Glutamatergic neuron (in vitro differentiated cells): ENCODE results near the gene PLAAT2. TPM values are rescaled to one million over a fixed set of nuclear protein-coding genes. Genes with fewer than 3 reads are reported as not detected.
"Not testable (repeated sequence)": the region's sequence is repeated elsewhere in the genome, so short reads cannot be mapped to it uniquely, and the experiment has no call there.

Experiments used
- DNase-seq: peaks from one replicate; pipeline ENCODE4 v3.0.0; 2022
- H3K27ac Mint-ChIP-seq: one replicate; pipeline ENCODE4 v1.8.0; 2020; ENCODE audit warnings: mild to moderate bottlenecking, mixed read lengths, inconsistent platforms; ENCODE audit not compliant: unreplicated experiment
- H3K27me3 Mint-ChIP-seq: one replicate; pipeline ENCODE4 v1.8.0; 2020; ENCODE audit warnings: mild to moderate bottlenecking, moderate library complexity, mixed read lengths, inconsistent platforms; ENCODE audit not compliant: unreplicated experiment
- H3K36me3 Mint-ChIP-seq: one replicate; pipeline ENCODE4 v1.8.0; 2020; ENCODE audit warnings: mild to moderate bottlenecking, mixed read lengths, inconsistent platforms; ENCODE audit not compliant: unreplicated experiment
- H3K4me1 Mint-ChIP-seq: one replicate; pipeline ENCODE4 v1.8.0; 2020; ENCODE audit warnings: mild to moderate bottlenecking, low read depth, mixed read lengths, inconsistent platforms; ENCODE audit not compliant: unreplicated experiment
- H3K4me3 Mint-ChIP-seq: one replicate; pipeline ENCODE4 v1.8.0; 2020; ENCODE audit warnings: mild to moderate bottlenecking, mixed read lengths, inconsistent platforms; ENCODE audit not compliant: unreplicated experiment
- H3K9me3 Mint-ChIP-seq: one replicate; pipeline ENCODE4 v1.8.0; 2020; ENCODE audit warnings: mild to moderate bottlenecking, moderate library complexity, mixed read lengths, inconsistent platforms; ENCODE audit not compliant: unreplicated experiment
- total RNA-seq: library from RNA; stranded (reverse); fragmentation: NEBNext Ultra II Directional; extraction: Animal tissue kit (Norgen Biotek cat#: 25700); gene quantifications from one replicate; pipeline ENCODE4 v1.2.1, GENCODE V29; 2021; ENCODE audit not compliant: unreplicated experiment
- TF ChIP-seq, protein P1 (sequence below): fragments of 200-600 bp; sonication (generic); IDR thresholded peaks from one replicate; pipeline ENCODE4 v1.5.0; 2021; ENCODE audit not compliant: partially characterized antibody, unreplicated experiment

PLAAT2 gene
- total RNA-seq, 1 donor from 2014 or later, result not detected

DNA sequence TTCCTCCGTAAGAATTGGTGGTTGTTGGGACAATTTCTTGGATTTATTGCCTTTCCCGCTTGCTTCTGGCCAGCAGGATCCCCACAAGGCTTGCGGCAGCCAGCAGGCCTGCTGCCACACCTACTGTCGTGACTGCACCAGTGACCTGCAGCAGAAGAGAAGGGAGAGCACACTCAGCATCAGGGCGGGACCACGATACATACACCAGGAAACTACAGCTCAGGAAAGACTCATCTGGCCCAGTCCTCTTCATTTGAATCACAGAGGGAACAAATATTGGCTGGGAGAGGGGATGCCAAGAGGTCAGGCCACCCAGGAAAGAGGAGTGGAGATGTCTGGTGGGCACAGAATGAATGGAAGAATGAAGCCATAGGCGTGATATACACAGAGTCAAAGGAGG lies 10.3 kb downstream of the PLAAT2 start:
- H3K27ac Mint-ChIP-seq, result no peak overlapping the region
- DNase-seq, result no peak
- TF ChIP-seq, protein P1, sequence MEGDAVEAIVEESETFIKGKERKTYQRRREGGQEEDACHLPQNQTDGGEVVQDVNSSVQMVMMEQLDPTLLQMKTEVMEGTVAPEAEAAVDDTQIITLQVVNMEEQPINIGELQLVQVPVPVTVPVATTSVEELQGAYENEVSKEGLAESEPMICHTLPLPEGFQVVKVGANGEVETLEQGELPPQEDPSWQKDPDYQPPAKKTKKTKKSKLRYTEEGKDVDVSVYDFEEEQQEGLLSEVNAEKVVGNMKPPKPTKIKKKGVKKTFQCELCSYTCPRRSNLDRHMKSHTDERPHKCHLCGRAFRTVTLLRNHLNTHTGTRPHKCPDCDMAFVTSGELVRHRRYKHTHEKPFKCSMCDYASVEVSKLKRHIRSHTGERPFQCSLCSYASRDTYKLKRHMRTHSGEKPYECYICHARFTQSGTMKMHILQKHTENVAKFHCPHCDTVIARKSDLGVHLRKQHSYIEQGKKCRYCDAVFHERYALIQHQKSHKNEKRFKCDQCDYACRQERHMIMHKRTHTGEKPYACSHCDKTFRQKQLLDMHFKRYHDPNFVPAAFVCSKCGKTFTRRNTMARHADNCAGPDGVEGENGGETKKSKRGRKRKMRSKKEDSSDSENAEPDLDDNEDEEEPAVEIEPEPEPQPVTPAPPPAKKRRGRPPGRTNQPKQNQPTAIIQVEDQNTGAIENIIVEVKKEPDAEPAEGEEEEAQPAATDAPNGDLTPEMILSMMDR, result no peak
- no peaks in the 10 kb centered on the region for H3K9me3 Mint-ChIP-seq
- peaks cover 3% of the 10 kb centered on the region for H3K27me3 Mint-ChIP-seq
- H3K4me3 Mint-ChIP-seq, result no peak overlapping the region
- peaks cover 3% of the 10 kb centered on the region for H3K4me1 Mint-ChIP-seq
- H3K36me3 Mint-ChIP-seq, result no peaks in the 10 kb centered on the region

- H3K36me3 Mint-ChIP-seq, result no peaks in the 10 kb centered on the region
- H3K27me3 Mint-ChIP-seq, result peaks cover 3% of the 10 kb centered on the region
- no peak overlapping the region for H3K27ac Mint-ChIP-seq
- no peak overlapping the region for H3K4me3 Mint-ChIP-seq
- TF ChIP-seq, protein P1, result no peak
- H3K9me3 Mint-ChIP-seq, result no peaks in the 10 kb centered on the region
- no peak for DNase-seq
- peaks cover 6% of the 10 kb centered on the region for H3K4me1 Mint-ChIP-seq
Measured at GRCh38 chr11:63551889-63552266, 11.3 kb downstream of the PLAAT2 start.

- Mint-ChIP-seq H3K4me1 (peaks cover 11% of the 10 kb centered on the region), H3K4me3 (no peak overlapping the region), H3K36me3 (no peaks in the 10 kb centered on the region), H3K27me3 (peaks cover 3% of the 10 kb centered on the region), H3K27ac (no peak overlapping the region), H3K9me3 (peaks cover 2% of the 10 kb centered on the region)
- TF ChIP-seq, protein P1, result no peak
- DNase-seq, result no peak
Measured at GRCh38 chr11:63551091-63551888, 11.9 kb downstream of the PLAAT2 start.

DNA sequence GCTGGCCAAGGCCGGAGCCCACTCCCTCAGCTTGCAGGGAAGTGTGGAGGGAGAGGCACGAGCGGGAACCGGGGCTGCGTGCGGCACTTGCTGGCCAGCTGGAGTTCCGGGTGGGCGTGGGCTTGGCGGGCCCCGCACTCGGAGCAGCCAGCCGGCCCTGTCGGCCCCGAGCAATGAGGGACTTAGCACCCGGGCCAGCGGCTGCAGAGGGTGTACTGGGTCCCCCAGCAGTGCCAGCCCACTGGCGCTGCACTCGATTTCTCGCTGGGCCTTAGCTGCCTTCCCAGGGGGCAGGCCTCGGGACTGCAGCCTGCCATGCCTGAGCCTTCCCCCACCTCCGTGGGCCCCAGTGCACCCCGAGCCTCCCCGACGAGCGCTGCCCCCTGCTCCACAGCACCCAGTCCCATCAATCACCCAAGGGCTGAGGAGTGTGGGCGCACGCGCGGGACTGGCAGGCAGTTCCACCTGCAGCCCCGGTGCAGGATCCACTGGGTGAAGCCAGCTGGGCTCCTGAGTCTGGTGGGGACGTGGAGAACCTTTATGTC lies 13.0 kb downstream of the PLAAT2 start:
- H3K27ac Mint-ChIP-seq, H3K36me3 Mint-ChIP-seq, H3K9me3 Mint-ChIP-seq, DNase-seq, H3K27me3 Mint-ChIP-seq, H3K4me3 Mint-ChIP-seq: not testable (repeated sequence)
- peaks cover 19% of the 10 kb centered on the region for H3K4me1 Mint-ChIP-seq

GRCh38 chr11:63549411-63549810 lies 13.8 kb downstream of the PLAAT2 start:
- Mint-ChIP-seq H3K9me3 (peaks cover 4% of the 10 kb centered on the region), H3K36me3 (no peaks in the 10 kb centered on the region), H3K4me1 (peaks cover 16% of the 10 kb centered on the region), H3K27me3 (peaks cover 3% of the 10 kb centered on the region), H3K4me3 (no peak overlapping the region), H3K27ac (no peak overlapping the region)
- TF ChIP-seq, protein P1, result no peak
- DNase-seq, result no peak
